ENCODE results near the gene LZTR1. TPM values are rescaled to one million over a fixed set of nuclear protein-coding genes. Genes with fewer than 3 reads are reported as not detected.

Gene LZTR1
- total and polyA plus RNA-seq, 9 donors = 27.7 to 42.2 (median 35.4) TPM

GRCh38 chr22:20991252-20992055, 9.4 kb downstream of the LZTR1 start:
- Histone ChIP-seq H3K36me3 (ENCODE audit: control insufficient read depth, insufficient read depth, low read length) (peaks cover 77% of the 10 kb centered on the region), H3K27me3 (ENCODE audit: control insufficient read depth, insufficient read depth, low read length) (no peaks in the 10 kb centered on the region), H3K9me3 (replicated peaks; ENCODE audit: control insufficient read depth, low read depth, low read length) (no peaks in the 10 kb centered on the region), H3K4me3 (ENCODE audit: low read length) (no peak overlapping the region), H3K27ac (ENCODE audit: low read length) (no peak overlapping the region), H3K4me1 (ENCODE audit: control insufficient read depth, insufficient read depth, low read length) (no peaks in the 10 kb centered on the region)
- 87% methylated on average over 24 of the region's 24 CpGs for WGBS (ENCODE audit: insufficient coverage)
- DNase-seq = no peak

DNA sequence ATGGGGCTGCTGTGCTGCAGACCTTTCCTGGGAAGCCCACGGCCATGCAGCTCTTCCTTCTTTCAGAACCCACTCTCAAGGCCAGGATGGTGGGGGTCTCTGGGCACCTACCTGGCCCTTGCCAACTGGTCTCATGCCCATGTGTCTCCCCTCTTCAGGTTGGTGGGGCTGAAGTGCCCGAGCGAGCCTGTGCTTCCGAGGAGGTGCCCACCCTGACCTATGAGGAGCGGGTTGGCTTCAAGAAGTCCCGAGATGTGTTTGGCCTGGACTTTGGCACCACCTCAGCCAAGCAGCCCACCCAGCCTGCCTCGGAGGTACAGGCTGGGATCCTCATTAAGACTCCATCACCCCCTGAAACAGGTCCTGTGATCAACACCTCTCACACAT, 10.0 kb downstream of the LZTR1 start:
- no peak for DNase-seq

GRCh38 chr22:20992456-20993303, 10.6 kb downstream of the LZTR1 start:
- H3K4me1 ChIP-seq (ENCODE audit: control insufficient read depth, insufficient read depth, low read length) = no peaks in the 10 kb centered on the region
- H3K27ac ChIP-seq (ENCODE audit: low read length) = no peak overlapping the region
- H3K4me3 ChIP-seq (ENCODE audit: low read length) = no peak overlapping the region
- no peak for DNase-seq
- H3K27me3 ChIP-seq (ENCODE audit: control insufficient read depth, insufficient read depth, low read length) = no peaks in the 10 kb centered on the region
- 81% methylated on average over 18 of the region's 21 CpGs for WGBS (ENCODE audit: insufficient coverage)
- peaks cover 84% of the 10 kb centered on the region for H3K36me3 ChIP-seq (ENCODE audit: control insufficient read depth, insufficient read depth, low read length)
- no peaks in the 10 kb centered on the region for H3K9me3 ChIP-seq (replicated peaks; ENCODE audit: control insufficient read depth, low read depth, low read length)

More for the DNA sequence above, 10.0 kb downstream of the LZTR1 start:
- Histone ChIP-seq H3K4me1 (ENCODE audit: control insufficient read depth, insufficient read depth, low read length) (no peaks in the 10 kb centered on the region), H3K36me3 (ENCODE audit: control insufficient read depth, insufficient read depth, low read length) (peaks cover 83% of the 10 kb centered on the region), H3K27me3 (ENCODE audit: control insufficient read depth, insufficient read depth, low read length) (no peaks in the 10 kb centered on the region), H3K27ac (ENCODE audit: low read length) (no peak overlapping the region), H3K4me3 (ENCODE audit: low read length) (no peak overlapping the region), H3K9me3 (replicated peaks; ENCODE audit: control insufficient read depth, low read depth, low read length) (no peaks in the 10 kb centered on the region)
- WGBS (ENCODE audit: insufficient coverage) = 90% methylated on average over 7 of the region's 7 CpGs

DNA sequence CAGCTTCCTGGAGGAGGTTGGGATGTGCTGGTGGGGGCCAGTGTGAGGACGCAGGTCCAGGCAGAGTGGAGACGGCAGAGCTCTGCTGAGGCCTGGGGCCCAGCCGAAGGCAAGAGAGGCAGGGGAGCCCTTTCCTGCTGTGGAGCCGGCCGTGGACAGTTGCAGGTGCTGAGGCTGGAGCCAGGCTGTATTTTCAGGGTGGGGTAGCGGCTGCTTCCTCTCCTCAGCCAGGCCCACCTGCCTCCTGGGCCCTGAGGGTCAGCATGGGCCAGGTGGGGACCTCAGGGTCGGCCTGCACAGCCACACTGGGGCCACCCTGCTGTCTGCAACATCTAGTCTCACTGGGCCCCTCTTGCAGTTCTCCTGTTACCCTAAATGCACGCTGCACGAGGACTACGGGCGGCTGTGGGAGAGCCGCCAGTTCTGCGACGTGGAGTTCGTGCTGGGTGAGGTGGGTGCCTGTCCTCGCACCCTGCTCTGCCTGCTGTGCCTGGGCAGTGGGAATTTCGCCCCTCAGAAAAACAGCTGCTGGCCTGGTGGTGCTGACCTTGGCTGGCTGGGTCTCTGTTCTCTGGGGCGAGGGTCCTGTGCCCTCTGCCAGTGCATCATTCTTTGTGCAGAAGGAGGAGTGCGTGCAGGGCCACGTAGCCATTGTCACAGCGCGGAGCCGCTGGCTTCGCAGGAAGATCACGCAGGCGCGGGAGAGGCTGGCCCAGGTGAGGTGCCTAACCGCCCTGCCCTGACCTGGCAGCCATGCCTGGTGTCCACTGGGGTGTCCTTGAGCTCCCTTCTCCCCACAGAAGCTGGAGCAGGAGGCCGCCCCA, 11.4 kb downstream of the LZTR1 start:
- no peak overlapping the region for H3K27ac ChIP-seq (ENCODE audit: low read length)
- H3K36me3 ChIP-seq (ENCODE audit: control insufficient read depth, insufficient read depth, low read length) = peaks cover 84% of the 10 kb centered on the region
- no peaks in the 10 kb centered on the region for H3K27me3 ChIP-seq (ENCODE audit: control insufficient read depth, insufficient read depth, low read length)
- no peaks in the 10 kb centered on the region for H3K4me1 ChIP-seq (ENCODE audit: control insufficient read depth, insufficient read depth, low read length)
- no peak overlapping the region for H3K4me3 ChIP-seq (ENCODE audit: low read length)
- WGBS (ENCODE audit: insufficient coverage) = 86% methylated on average over 26 of the region's 29 CpGs
- DNase-seq = no peak
- no peaks in the 10 kb centered on the region for H3K9me3 ChIP-seq (replicated peaks; ENCODE audit: control insufficient read depth, low read depth, low read length)

GRCh38 chr22:20994128-20994901, 12.2 kb downstream of the LZTR1 start:
- Histone ChIP-seq H3K27ac (ENCODE audit: low read length) (no peak overlapping the region), H3K36me3 (ENCODE audit: control insufficient read depth, insufficient read depth, low read length) (peaks cover 86% of the 10 kb centered on the region)
- 87% methylated on average over 20 of the region's 30 CpGs for WGBS (ENCODE audit: insufficient coverage)

DNA sequence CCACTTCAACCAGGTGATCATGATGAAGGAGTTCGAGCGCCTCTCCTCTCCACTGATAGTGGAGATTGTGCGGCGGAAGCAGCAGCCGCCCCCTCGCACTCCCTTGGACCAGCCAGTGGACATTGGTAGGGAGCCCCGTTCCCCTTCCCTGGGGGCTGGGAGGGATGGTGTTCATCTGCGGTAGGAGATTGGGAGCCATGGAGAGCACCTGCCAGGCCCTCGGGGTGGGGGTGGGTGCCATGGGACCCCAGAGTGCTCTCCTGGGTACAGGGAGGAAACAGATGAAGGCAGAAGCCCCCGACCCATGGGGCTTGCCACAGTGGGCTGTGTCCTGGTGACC, 12.8 kb downstream of the LZTR1 start:
- 93% methylated on average over 5 of the region's 10 CpGs for WGBS (ENCODE audit: insufficient coverage)
- no peak for DNase-seq
- H3K4me3 ChIP-seq (ENCODE audit: low read length) = no peak overlapping the region
- no peaks in the 10 kb centered on the region for H3K27me3 ChIP-seq (ENCODE audit: control insufficient read depth, insufficient read depth, low read length)
- no peaks in the 10 kb centered on the region for H3K9me3 ChIP-seq (replicated peaks; ENCODE audit: control insufficient read depth, low read depth, low read length)
- H3K36me3 ChIP-seq (ENCODE audit: control insufficient read depth, insufficient read depth, low read length) = peaks cover 88% of the 10 kb centered on the region
- no peaks in the 10 kb centered on the region for H3K4me1 ChIP-seq (ENCODE audit: control insufficient read depth, insufficient read depth, low read length)
- H3K27ac ChIP-seq (ENCODE audit: low read length) = no peak overlapping the region

More at GRCh38 chr22:20994128-20994901, 12.2 kb downstream of the LZTR1 start:
- no peaks in the 10 kb centered on the region for H3K4me1 ChIP-seq (ENCODE audit: control insufficient read depth, insufficient read depth, low read length)
- no peak for DNase-seq
- H3K9me3 ChIP-seq (replicated peaks; ENCODE audit: control insufficient read depth, low read depth, low read length) = no peaks in the 10 kb centered on the region
- H3K27me3 ChIP-seq (ENCODE audit: control insufficient read depth, insufficient read depth, low read length) = no peaks in the 10 kb centered on the region
- H3K4me3 ChIP-seq (ENCODE audit: low read length) = no peak overlapping the region

DNA sequence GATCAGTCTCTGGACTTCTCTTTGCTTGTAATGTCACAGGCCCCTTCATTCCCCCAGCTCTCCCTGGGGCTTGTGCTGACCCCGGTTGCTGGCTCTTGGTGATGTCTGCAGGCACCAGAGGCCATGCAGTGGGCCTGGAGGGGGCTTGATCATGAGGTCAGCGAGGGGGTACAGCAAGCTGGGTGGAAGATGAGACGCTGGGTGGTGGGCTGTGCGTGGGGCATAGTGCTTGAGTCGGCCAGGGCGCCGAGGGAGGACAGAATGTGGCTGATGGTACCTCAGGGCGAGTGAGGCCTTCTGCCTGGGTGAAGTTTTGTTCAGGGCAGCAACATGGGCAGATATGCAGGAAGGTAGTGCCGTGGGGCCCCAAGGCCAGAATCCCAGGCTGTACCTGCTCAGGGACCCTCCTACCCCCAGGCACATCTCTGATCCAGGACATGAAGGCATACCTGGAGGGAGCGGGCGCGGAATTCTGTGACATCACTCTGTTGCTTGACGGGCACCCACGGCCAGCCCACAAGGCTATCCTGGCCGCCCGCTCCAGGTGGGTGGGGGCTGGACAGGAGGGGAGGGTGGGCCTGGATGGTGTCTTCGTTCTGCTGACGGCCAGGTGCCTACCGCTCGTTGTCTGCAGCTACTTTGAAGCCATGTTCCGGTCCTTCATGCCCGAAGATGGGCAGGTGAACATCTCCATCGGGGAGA, 13.4 kb downstream of the LZTR1 start:
- Histone ChIP-seq H3K36me3 (ENCODE audit: control insufficient read depth, insufficient read depth, low read length) (peaks cover 88% of the 10 kb centered on the region), H3K4me1 (ENCODE audit: control insufficient read depth, insufficient read depth, low read length) (peaks cover 5% of the 10 kb centered on the region), H3K27me3 (ENCODE audit: control insufficient read depth, insufficient read depth, low read length) (no peaks in the 10 kb centered on the region), H3K27ac (ENCODE audit: low read length) (no peak overlapping the region), H3K4me3 (ENCODE audit: low read length) (no peak overlapping the region), H3K9me3 (replicated peaks; ENCODE audit: control insufficient read depth, low read depth, low read length) (no peaks in the 10 kb centered on the region)
- DNase-seq = no peak
- WGBS (ENCODE audit: insufficient coverage) = 86% methylated on average over 22 of the region's 23 CpGs

DNA sequence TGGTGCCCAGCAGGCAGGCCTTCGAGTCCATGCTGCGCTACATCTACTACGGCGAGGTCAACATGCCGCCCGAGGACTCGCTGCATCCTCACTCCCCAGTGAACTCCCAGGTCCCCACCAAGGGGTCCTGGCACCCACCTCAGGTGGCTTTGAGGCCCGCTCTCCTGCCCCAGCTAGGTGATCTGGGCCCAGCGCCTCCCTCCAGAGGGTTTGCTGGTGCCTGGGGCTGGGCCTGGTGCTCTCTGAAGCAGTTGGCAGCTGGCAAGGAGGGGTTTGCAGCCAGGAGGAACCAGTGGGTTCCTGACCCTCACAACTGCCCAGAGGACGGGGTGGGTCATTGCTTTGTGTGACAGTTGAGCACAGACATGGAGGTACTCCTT, 13.9 kb downstream of the LZTR1 start:
- Histone ChIP-seq H3K4me3 (ENCODE audit: low read length) (no peak overlapping the region), H3K36me3 (ENCODE audit: control insufficient read depth, insufficient read depth, low read length) (peaks cover 87% of the 10 kb centered on the region), H3K4me1 (ENCODE audit: control insufficient read depth, insufficient read depth, low read length) (peaks cover 11% of the 10 kb centered on the region), H3K27ac (ENCODE audit: low read length) (no peak overlapping the region), H3K9me3 (replicated peaks; ENCODE audit: control insufficient read depth, low read depth, low read length) (no peaks in the 10 kb centered on the region), H3K27me3 (ENCODE audit: control insufficient read depth, insufficient read depth, low read length) (no peaks in the 10 kb centered on the region)
- DNase-seq = no peak
- 95% methylated on average over 10 of the region's 10 CpGs for WGBS (ENCODE audit: insufficient coverage)
